ENCODE data around the gene NR2F2.

The NR2F2 gene

DNA sequence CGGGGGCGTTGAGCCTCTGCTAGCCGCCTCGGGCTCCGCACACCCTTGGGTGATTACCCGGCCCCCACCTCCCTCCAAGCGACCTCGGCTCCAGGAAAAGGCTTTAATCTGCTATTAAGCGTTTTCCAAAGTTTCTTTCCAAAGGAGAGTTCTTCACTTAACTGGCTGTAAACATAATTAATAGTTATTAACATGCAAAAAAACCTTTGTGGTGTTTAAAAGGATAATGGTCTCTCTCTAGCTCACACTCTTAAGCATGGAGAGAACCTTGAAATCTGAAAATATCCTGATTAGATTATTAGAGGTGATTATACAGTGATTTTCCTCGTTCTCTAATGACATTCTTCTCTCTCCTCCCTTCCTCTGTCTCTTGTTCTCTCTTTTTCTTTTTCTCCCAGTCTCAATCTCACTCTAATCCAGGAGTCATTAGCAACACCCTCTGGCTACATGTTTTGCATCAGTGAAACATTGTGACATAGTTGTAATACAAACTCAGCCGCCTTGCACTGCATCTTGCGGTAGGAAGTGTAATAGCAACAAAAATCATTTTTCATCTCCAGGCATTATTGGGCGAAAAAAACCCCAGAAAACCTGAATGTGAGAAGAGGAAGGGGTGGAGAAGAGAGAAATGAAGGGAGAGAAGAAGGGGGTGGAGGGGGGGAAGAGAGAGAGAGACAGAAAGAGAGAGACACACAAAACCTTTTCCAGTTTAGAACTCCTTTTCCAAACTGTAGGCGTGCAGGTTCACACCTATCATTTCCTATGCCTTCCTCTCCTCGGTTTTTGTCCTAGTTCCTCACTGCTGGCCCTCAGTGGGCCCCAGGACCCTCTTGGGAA lies 24.4 kb downstream of the NR2F2 start:
- no peak for DNase-seq

GRCh38 chr15:96355568-96356187 lies 25.2 kb downstream of the NR2F2 start:
- no peak for DNase-seq

- DNase-seq = peak; percentile 54 to 67
Measured at GRCh38 chr15:96356494-96357455, 26.3 kb downstream of the NR2F2 start.

DNA sequence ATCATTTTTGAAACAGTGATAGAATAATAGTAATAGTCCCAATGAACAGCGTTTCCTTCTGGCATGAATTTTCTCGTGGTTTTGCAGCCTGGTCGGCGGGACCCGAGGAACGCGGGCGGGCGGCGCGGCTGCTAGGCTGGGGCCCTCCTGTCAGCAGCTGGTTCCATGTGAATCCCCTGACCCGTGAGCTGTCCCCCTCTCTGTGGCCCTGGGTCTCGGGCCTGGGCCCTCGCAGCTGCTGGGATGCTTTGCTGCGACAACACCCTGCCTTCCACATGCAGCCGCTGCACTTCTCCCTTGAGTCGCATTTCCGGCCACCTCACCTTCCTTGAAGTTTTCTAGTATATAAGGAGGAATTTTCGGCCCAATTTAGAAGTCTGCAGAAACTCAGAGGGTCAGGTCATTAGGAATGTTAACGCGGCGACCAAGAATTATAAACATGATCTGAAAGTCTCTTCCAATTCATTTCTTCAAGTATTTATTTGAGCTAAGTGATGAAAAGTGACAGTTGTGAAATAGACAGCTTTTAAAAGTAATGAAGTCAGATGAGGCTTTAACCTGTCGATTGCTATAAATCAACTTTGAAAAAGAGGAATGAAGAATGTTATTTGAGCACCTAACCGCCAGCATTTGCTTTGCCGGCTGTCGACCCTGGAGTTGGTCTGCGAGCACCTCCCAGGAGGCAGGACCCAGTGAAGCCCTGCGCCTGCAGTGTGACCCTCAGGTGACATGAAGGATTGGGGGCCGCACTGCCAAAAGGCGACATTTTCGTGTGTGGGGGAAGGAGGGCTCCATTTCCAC lies 27.7 kb downstream of the NR2F2 start:
- no peak for DNase-seq

GRCh38 chr15:96358821-96359615 lies 28.5 kb downstream of the NR2F2 start:
- no peak for DNase-seq

DNA sequence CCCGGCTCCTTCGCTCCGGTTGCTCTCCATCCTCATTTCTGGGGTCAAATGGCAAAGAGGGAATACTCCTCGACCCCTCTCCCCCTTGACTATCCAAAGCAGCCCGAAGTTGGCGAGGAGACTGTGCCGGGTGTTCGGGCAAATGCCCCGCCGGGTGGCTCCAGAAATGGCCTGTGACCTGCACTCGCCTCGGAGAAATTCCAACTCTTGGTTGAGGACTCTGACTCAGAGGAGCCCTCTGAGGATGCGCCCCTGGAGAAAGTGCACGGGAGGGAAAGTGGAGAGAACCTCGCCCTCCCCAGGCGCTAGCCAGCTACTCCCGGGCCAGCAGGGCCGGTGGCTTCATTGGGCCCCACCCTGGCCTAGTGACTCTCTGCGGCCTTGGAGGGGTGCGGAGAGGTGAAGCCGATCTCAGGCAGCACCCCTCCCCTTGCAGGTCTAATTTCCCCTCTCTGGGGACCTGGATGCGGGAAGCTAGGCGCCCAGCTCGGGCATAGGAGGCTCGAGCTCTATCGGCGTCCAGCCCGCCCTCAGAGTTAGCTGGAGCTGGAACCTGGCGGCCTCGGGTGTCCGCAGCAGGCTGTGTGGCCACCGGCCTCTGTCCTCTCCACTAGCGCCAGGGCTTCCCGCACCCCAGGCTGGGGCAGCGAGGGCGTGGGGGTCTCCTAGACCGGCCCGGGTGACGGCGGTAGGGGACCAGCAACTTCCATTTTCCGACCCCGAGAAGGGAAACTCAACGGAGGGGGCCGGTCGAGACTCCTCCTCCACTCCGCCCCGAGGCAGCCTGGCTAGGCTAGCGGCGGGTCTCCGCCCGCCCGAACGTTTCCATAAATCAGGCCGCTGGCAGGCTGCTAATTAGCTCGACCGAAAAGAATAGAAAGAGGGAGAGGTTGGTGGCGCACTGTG lies 29.4 kb downstream of the NR2F2 start:
- no peak for DNase-seq

GRCh38 chr15:96360581-96361308 lies 30.2 kb downstream of the NR2F2 start:
- no peak for DNase-seq

GRCh38 chr15:96361309-96362010 lies 31.0 kb downstream of the NR2F2 start:
- DNase-seq = no peak

GRCh38 chr15:96362011-96362754 lies 31.7 kb downstream of the NR2F2 start:
- DNase-seq = no peak

GRCh38 chr15:96362755-96363651 lies 32.5 kb downstream of the NR2F2 start:
- DNase-seq = no peak

GRCh38 chr15:96363707-96364106 lies 33.2 kb downstream of the NR2F2 start:
- DNase-seq = no peak

DNA sequence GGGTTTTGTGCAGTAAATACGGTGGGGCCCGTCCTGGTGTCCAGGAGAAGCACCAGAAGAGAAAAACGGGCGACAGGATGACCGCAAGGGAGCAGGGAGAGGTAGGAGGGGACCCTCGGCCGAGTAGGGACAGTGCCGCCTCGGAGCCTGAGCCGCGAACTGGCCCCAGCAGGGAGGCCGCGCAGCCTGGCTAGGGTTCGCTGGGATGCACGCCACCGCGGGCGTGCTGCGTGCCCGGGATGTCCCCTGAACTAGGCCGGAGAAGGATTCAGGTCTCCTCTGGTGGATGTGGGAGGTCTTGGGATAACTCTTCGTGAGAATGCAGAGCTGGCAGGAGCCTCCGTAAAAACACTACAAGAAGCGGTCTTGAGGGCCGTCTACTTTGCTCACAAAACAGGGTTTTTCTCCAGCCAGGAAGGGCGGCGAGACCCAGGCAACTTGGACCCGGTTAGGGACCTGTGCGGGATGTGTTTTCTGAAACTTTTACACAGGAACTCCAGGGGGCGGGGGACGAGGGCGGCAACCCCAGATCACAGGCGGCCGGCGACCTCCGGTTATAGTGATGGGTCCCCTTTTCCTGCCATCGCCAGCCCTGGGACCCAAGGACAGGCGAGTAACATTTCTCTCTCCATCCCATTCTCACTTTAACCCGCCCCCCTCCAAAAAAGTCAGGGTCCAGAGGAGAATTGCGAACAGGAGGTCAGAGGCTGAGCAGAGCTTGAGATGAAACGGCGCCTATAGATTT lies 35.5 kb downstream of the NR2F2 start:
- DNase-seq = no peak

- DNase-seq = no peak
Measured at GRCh38 chr15:96366526-96366877, 36.0 kb downstream of the NR2F2 start.

DNA sequence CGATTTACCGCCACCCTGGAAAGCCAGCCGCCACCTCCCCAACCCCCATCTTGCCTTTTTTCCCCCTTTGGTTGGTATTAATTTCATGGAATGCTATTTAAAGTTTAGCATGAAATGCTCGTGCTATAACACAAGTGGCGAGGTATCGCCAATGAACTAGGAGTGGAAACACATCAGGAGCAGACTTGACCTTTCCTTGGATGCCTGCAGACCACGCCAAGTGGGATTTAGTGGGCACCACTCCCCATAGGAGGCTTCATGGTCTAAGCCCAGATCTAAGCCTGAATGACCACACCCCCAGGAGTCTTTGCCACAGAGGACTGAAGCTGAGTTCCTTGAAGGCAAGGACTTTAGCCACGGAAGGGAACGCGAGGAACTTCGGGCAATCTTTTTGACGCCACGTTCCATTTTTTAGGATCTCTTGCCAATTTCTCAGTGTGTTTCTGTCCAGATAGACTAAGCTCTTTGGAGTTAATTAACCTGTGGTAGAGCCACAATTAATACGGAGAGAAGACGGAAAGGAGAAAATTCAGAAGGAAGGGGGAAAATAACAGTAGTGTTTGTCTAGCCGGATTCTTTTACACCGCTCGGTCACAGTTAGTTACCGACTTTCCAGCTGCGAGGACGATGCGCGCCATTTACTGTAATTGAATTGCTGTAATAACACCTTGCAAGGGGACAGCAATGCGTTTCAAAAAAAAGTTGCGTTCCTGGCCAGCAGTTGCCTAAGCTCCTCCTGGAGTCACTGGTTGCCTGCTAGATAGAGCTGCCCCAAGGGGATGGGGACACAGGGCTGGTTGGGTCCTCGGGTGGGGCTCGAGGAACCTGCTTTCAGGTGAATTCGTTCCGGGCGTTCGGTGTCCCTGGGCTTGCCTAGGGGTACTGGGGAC lies 37.1 kb downstream of the NR2F2 start:
- DNase-seq = no peak

DNA sequence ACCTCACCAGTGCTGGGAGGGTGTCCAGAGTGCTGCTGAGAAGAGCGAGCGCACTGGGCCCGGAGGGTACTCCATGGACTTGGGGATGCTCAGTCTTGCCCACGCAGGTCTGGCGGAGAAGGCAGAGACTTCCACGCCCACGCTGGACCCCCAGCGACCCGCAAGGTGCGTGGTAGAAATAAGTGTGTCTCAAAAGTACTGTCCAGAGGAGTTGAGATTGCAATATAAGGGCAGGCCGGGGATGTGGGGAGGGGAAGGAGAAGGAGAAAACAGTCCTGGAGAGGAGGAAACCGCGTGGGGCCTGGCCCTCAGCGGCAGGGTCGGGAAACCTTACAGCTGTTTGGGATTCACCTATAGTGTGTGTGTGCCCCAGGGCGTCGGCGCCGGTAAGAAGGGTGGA lies 38.9 kb downstream of the NR2F2 start:
- no peak for DNase-seq

Data from CD4-positive, alpha-beta T cell treated with Interleukin-1 beta for 1 hour (primary cell).